ENCODE data around the gene TMEM150A.

Gene TMEM150A

GRCh38 chr2:85589982-85590791 is 12.3 kb downstream of the TMEM150A start:
- no peak overlapping the region for H3K27ac ChIP-seq (ENCODE audit: low read depth, low read length, poor library complexity, severe bottlenecking)
- no peaks in the 10 kb centered on the region for H3F3A ChIP-seq (ENCODE audit: insufficient read depth, low read length)
- H3K4me2 ChIP-seq (ENCODE audit: low read length) = no peak overlapping the region
- no peaks in the 10 kb centered on the region for H3K9me3 ChIP-seq (ENCODE audit: low read length)
- H3K9ac ChIP-seq (ENCODE audit: low read length) = no peak overlapping the region
- H3K4me3 ChIP-seq (ENCODE audit: low read depth, low read length, poor library complexity, severe bottlenecking) = no peak overlapping the region
- no peaks in the 10 kb centered on the region for H3K36me3 ChIP-seq (ENCODE audit: insufficient read depth, low read length)
- no peak overlapping the region for H2AFZ ChIP-seq (ENCODE audit: low read length)
- TF ChIP-seq EZH2 (IDR thresholded peaks at IDR 0.05; ENCODE audit: borderline replicate concordance, low read length) = no peak
- TF ChIP-seq, protein P1, sequence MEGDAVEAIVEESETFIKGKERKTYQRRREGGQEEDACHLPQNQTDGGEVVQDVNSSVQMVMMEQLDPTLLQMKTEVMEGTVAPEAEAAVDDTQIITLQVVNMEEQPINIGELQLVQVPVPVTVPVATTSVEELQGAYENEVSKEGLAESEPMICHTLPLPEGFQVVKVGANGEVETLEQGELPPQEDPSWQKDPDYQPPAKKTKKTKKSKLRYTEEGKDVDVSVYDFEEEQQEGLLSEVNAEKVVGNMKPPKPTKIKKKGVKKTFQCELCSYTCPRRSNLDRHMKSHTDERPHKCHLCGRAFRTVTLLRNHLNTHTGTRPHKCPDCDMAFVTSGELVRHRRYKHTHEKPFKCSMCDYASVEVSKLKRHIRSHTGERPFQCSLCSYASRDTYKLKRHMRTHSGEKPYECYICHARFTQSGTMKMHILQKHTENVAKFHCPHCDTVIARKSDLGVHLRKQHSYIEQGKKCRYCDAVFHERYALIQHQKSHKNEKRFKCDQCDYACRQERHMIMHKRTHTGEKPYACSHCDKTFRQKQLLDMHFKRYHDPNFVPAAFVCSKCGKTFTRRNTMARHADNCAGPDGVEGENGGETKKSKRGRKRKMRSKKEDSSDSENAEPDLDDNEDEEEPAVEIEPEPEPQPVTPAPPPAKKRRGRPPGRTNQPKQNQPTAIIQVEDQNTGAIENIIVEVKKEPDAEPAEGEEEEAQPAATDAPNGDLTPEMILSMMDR (IDR thresholded peaks at IDR 0.05; ENCODE audit: low read length) = no peak
- no peaks in the 10 kb centered on the region for H4K20me1 ChIP-seq (ENCODE audit: insufficient read depth, low read length)
- H3K79me2 ChIP-seq (ENCODE audit: insufficient read depth, low read length) = no peaks in the 10 kb centered on the region
- peaks cover 8% of the 10 kb centered on the region for H3K4me1 ChIP-seq (ENCODE audit: insufficient read depth, low read length, severe bottlenecking)
- H3K9me2 ChIP-seq (ENCODE audit: low read depth, low read length) = no peaks in the 10 kb centered on the region
- H3K27me3 ChIP-seq (ENCODE audit: insufficient read depth, low read length) = no peaks in the 10 kb centered on the region

GRCh38 chr2:85589181-85589580 is 13.3 kb downstream of the TMEM150A start:
- Histone ChIP-seq H3K27me3 (ENCODE audit: insufficient read depth, low read length) (no peaks in the 10 kb centered on the region), H3K9ac (ENCODE audit: low read length) (no peak overlapping the region), H3K4me1 (ENCODE audit: insufficient read depth, low read length, severe bottlenecking) (peaks cover 1% of the 10 kb centered on the region), H3K4me2 (ENCODE audit: low read length) (no peak overlapping the region), H3K36me3 (ENCODE audit: insufficient read depth, low read length) (peaks cover 6% of the 10 kb centered on the region; the same call in 1 of the 2 replicates), H3K9me2 (ENCODE audit: low read depth, low read length) (no peaks in the 10 kb centered on the region), H3K9me3 (ENCODE audit: low read length) (no peaks in the 10 kb centered on the region), H2AFZ (ENCODE audit: low read length) (no peak overlapping the region), H3K4me3 (ENCODE audit: low read depth, low read length, poor library complexity, severe bottlenecking) (no peak overlapping the region), H3K27ac (ENCODE audit: low read depth, low read length, poor library complexity, severe bottlenecking) (no peak overlapping the region), H3K79me2 (ENCODE audit: insufficient read depth, low read length) (no peaks in the 10 kb centered on the region), H4K20me1 (ENCODE audit: insufficient read depth, low read length) (no peaks in the 10 kb centered on the region), H3F3A (ENCODE audit: insufficient read depth, low read length) (no peaks in the 10 kb centered on the region)
- no peak for TF ChIP-seq EZH2 (IDR thresholded peaks at IDR 0.05; ENCODE audit: borderline replicate concordance, low read length)
- TF ChIP-seq, protein P1 (IDR thresholded peaks at IDR 0.05; ENCODE audit: low read length) = no peak

DNA sequence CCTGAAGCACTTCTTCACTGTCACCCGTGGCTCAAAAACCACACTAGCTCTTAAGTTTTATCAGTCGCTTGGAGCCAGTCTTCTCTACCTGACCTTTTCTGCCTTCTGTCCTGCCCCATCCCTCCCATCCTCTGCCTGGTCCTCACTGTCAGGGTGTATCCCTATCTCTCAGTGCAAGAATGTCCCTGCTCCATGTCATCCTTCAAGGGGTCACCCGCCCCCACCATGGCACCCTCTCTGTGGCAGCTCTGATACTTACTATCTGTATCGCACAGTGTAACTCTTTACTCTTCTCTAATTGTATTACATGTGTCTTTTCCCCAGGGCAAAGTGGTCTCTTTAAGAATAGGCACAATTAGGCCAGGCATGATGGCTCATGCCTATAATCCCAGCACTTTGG is 13.9 kb downstream of the TMEM150A start:
- no peak overlapping the region for H3K4me2 ChIP-seq (ENCODE audit: low read length)
- H3F3A ChIP-seq (ENCODE audit: insufficient read depth, low read length) = no peaks in the 10 kb centered on the region
- H2AFZ ChIP-seq (ENCODE audit: low read length) = no peak overlapping the region
- no peaks in the 10 kb centered on the region for H4K20me1 ChIP-seq (ENCODE audit: insufficient read depth, low read length)
- H3K4me3 ChIP-seq (ENCODE audit: low read depth, low read length, poor library complexity, severe bottlenecking) = no peak overlapping the region
- no peak overlapping the region for H3K27ac ChIP-seq (ENCODE audit: low read depth, low read length, poor library complexity, severe bottlenecking)
- H3K9me3 ChIP-seq (ENCODE audit: low read length) = no peaks in the 10 kb centered on the region
- no peaks in the 10 kb centered on the region for H3K9me2 ChIP-seq (ENCODE audit: low read depth, low read length)
- H3K9ac ChIP-seq (ENCODE audit: low read length) = no peak overlapping the region
- TF ChIP-seq, protein P1 (IDR thresholded peaks at IDR 0.05; ENCODE audit: low read length) = no peak
- TF ChIP-seq EZH2 (IDR thresholded peaks at IDR 0.05; ENCODE audit: borderline replicate concordance, low read length) = no peak
- no peaks in the 10 kb centered on the region for H3K27me3 ChIP-seq (ENCODE audit: insufficient read depth, low read length)
- peaks cover 7% of the 10 kb centered on the region for H3K4me1 ChIP-seq (ENCODE audit: insufficient read depth, low read length, severe bottlenecking)
- no peaks in the 10 kb centered on the region for H3K79me2 ChIP-seq (ENCODE audit: insufficient read depth, low read length)
- H3K36me3 ChIP-seq (ENCODE audit: insufficient read depth, low read length) = peaks cover 11% of the 10 kb centered on the region

Measured in OCI-LY1 (cell line).